ENCODE results near the gene TMEM167B. TPM values are rescaled to one million over a fixed set of nuclear protein-coding genes. Genes with fewer than 3 reads are reported as not detected.
A peak's percentile ranks its signal among the peaks of the same experiment; 100 is the strongest.
"Not testable (repeated sequence)": the region's sequence is repeated elsewhere in the genome, so short reads cannot be mapped to it uniquely, and the experiment has no call there.

Gene TMEM167B
- total and polyA plus RNA-seq, 2 donors = 24.9 to 30.0 TPM

GRCh38 chr1:109050228-109050995 is 40.2 kb upstream of the TMEM167B start:
- Histone ChIP-seq H3K4me1 (ENCODE audit: control insufficient read depth in 2 of 2, insufficient read depth in 2 of 2, low read length in 2 of 2) (no peaks in the 10 kb centered on the region), H3K27me3 (ENCODE audit: control insufficient read depth in 2 of 2, insufficient read depth in 1 of 2, low read length in 1 of 2) (no peaks in the 10 kb centered on the region), H3K36me3 (ENCODE audit: control insufficient read depth in 2 of 2, insufficient read depth in 2 of 2, low read length in 1 of 2) (no peaks in the 10 kb centered on the region), H3K9me3 (ENCODE audit: control insufficient read depth in 2 of 2, insufficient read depth in 1 of 2, low read length in 1 of 2) (no peaks in the 10 kb centered on the region), H3K27ac (ENCODE audit: low read depth in 1 of 2, low read length in 1 of 2) (peak overlapping the region; percentile 18 to 28), H3K4me3 (ENCODE audit: low read length in 2 of 2) (no peak overlapping the region)
- DNase-seq (ENCODE audit: low read depth in 6 of 9, low spot score in 9 of 9) = no peak
- 86% methylated on average over 7 of the region's 7 CpGs for WGBS

- H3K4me1 ChIP-seq (ENCODE audit: control insufficient read depth in 2 of 2, insufficient read depth in 2 of 2, low read length in 2 of 2) = not testable (repeated sequence)
- WGBS = 98% methylated on average over 3 of the region's 3 CpGs
Observed at GRCh38 chr1:109052145-109052544, 38.4 kb upstream of the TMEM167B start.

GRCh38 chr1:109056064-109056463 is 34.5 kb upstream of the TMEM167B start:
- no peak overlapping the region for H3K4me3 ChIP-seq (ENCODE audit: low read length in 2 of 2)
- no peak overlapping the region for H3K27ac ChIP-seq (ENCODE audit: low read depth in 1 of 2, low read length in 1 of 2)
- no peaks in the 10 kb centered on the region for H3K36me3 ChIP-seq (ENCODE audit: control insufficient read depth in 2 of 2, insufficient read depth in 2 of 2, low read length in 1 of 2)
- no peak for DNase-seq (ENCODE audit: low read depth in 6 of 9, low spot score in 9 of 9)
- no peaks in the 10 kb centered on the region for H3K9me3 ChIP-seq (ENCODE audit: control insufficient read depth in 2 of 2, insufficient read depth in 1 of 2, low read length in 1 of 2)
- WGBS = 97% methylated on average over 3 of the region's 3 CpGs
- H3K27me3 ChIP-seq (ENCODE audit: control insufficient read depth in 2 of 2, insufficient read depth in 1 of 2, low read length in 1 of 2) = no peaks in the 10 kb centered on the region
- H3K4me1 ChIP-seq (ENCODE audit: control insufficient read depth in 2 of 2, insufficient read depth in 2 of 2, low read length in 2 of 2) = no peaks in the 10 kb centered on the region

More at GRCh38 chr1:109052145-109052544, 38.4 kb upstream of the TMEM167B start:
- not testable (repeated sequence) for DNase-seq (ENCODE audit: low read depth in 6 of 9, low spot score in 9 of 9); H3K4me3 ChIP-seq (ENCODE audit: low read length in 2 of 2); H3K27ac ChIP-seq (ENCODE audit: low read depth in 1 of 2, low read length in 1 of 2); H3K36me3 ChIP-seq (ENCODE audit: control insufficient read depth in 2 of 2, insufficient read depth in 2 of 2, low read length in 1 of 2); H3K9me3 ChIP-seq (ENCODE audit: control insufficient read depth in 2 of 2, insufficient read depth in 1 of 2, low read length in 1 of 2); H3K27me3 ChIP-seq (ENCODE audit: control insufficient read depth in 2 of 2, insufficient read depth in 1 of 2, low read length in 1 of 2)

GRCh38 chr1:109059026-109059425 is 31.5 kb upstream of the TMEM167B start:
- no peak for DNase-seq (ENCODE audit: low read depth in 6 of 9, low spot score in 9 of 9)
- H3K36me3 ChIP-seq (ENCODE audit: control insufficient read depth in 2 of 2, insufficient read depth in 2 of 2, low read length in 1 of 2) = peaks cover 0 to 3% of the 10 kb centered on the region in 2 donors
- no peaks in the 10 kb centered on the region for H3K9me3 ChIP-seq (ENCODE audit: control insufficient read depth in 2 of 2, insufficient read depth in 1 of 2, low read length in 1 of 2)
- H3K27ac ChIP-seq (ENCODE audit: low read depth in 1 of 2, low read length in 1 of 2) = no peak overlapping the region
- no peaks in the 10 kb centered on the region for H3K27me3 ChIP-seq (ENCODE audit: control insufficient read depth in 2 of 2, insufficient read depth in 1 of 2, low read length in 1 of 2)
- no peaks in the 10 kb centered on the region for H3K4me1 ChIP-seq (ENCODE audit: control insufficient read depth in 2 of 2, insufficient read depth in 2 of 2, low read length in 2 of 2)
- H3K4me3 ChIP-seq (ENCODE audit: low read length in 2 of 2) = no peak overlapping the region

GRCh38 chr1:109060707-109061106 is 29.9 kb upstream of the TMEM167B start:
- Histone ChIP-seq H3K4me3 (ENCODE audit: low read length in 2 of 2) (no peak overlapping the region), H3K4me1 (ENCODE audit: control insufficient read depth in 2 of 2, insufficient read depth in 2 of 2, low read length in 2 of 2) (no peaks in the 10 kb centered on the region), H3K27ac (ENCODE audit: low read depth in 1 of 2, low read length in 1 of 2) (no peak overlapping the region), H3K36me3 (ENCODE audit: control insufficient read depth in 2 of 2, insufficient read depth in 2 of 2, low read length in 1 of 2) (peaks cover 4 to 5% of the 10 kb centered on the region in 2 donors), H3K27me3 (ENCODE audit: control insufficient read depth in 2 of 2, insufficient read depth in 1 of 2, low read length in 1 of 2) (no peaks in the 10 kb centered on the region), H3K9me3 (ENCODE audit: control insufficient read depth in 2 of 2, insufficient read depth in 1 of 2, low read length in 1 of 2) (no peaks in the 10 kb centered on the region)
- WGBS = 90% methylated on average over 7 of the region's 7 CpGs
- DNase-seq (ENCODE audit: low read depth in 6 of 9, low spot score in 9 of 9) = no peak

GRCh38 chr1:109061183-109061582 is 29.4 kb upstream of the TMEM167B start:
- H3K4me3 ChIP-seq (ENCODE audit: low read length in 2 of 2) = no peak overlapping the region
- DNase-seq (ENCODE audit: low read depth in 6 of 9, low spot score in 9 of 9) = no peak
- no peaks in the 10 kb centered on the region for H3K9me3 ChIP-seq (ENCODE audit: control insufficient read depth in 2 of 2, insufficient read depth in 1 of 2, low read length in 1 of 2)
- H3K27me3 ChIP-seq (ENCODE audit: control insufficient read depth in 2 of 2, insufficient read depth in 1 of 2, low read length in 1 of 2) = no peaks in the 10 kb centered on the region
- H3K36me3 ChIP-seq (ENCODE audit: control insufficient read depth in 2 of 2, insufficient read depth in 2 of 2, low read length in 1 of 2) = peaks cover 4 to 5% of the 10 kb centered on the region in 2 donors
- 94% methylated on average over 4 of the region's 4 CpGs for WGBS
- H3K27ac ChIP-seq (ENCODE audit: low read depth in 1 of 2, low read length in 1 of 2) = no peak overlapping the region
- H3K4me1 ChIP-seq (ENCODE audit: control insufficient read depth in 2 of 2, insufficient read depth in 2 of 2, low read length in 2 of 2) = no peaks in the 10 kb centered on the region

GRCh38 chr1:109065137-109065536 is 25.4 kb upstream of the TMEM167B start:
- Histone ChIP-seq H3K9me3 (ENCODE audit: control insufficient read depth in 2 of 2, insufficient read depth in 1 of 2, low read length in 1 of 2) (peaks cover 0 to 1% of the 10 kb centered on the region in 2 donors), H3K27ac (ENCODE audit: low read depth in 1 of 2, low read length in 1 of 2) (no peak overlapping the region), H3K36me3 (ENCODE audit: control insufficient read depth in 2 of 2, insufficient read depth in 2 of 2, low read length in 1 of 2) (peaks cover 13 to 15% of the 10 kb centered on the region in 2 donors), H3K4me1 (ENCODE audit: control insufficient read depth in 2 of 2, insufficient read depth in 2 of 2, low read length in 2 of 2) (no peaks in the 10 kb centered on the region), H3K4me3 (ENCODE audit: low read length in 2 of 2) (no peak overlapping the region), H3K27me3 (ENCODE audit: control insufficient read depth in 2 of 2, insufficient read depth in 1 of 2, low read length in 1 of 2) (no peaks in the 10 kb centered on the region)
- DNase-seq (ENCODE audit: low read depth in 6 of 9, low spot score in 9 of 9) = no peak
- WGBS = 97% methylated on average over 3 of the region's 3 CpGs

GRCh38 chr1:109067883-109068282 is 22.7 kb upstream of the TMEM167B start:
- Histone ChIP-seq H3K9me3 (ENCODE audit: control insufficient read depth in 2 of 2, insufficient read depth in 1 of 2, low read length in 1 of 2) (peaks cover 0 to 1% of the 10 kb centered on the region in 2 donors), H3K27ac (ENCODE audit: low read depth in 1 of 2, low read length in 1 of 2) (no peak overlapping the region), H3K4me3 (ENCODE audit: low read length in 2 of 2) (no peak overlapping the region), H3K4me1 (ENCODE audit: control insufficient read depth in 2 of 2, insufficient read depth in 2 of 2, low read length in 2 of 2) (no peaks in the 10 kb centered on the region), H3K27me3 (ENCODE audit: control insufficient read depth in 2 of 2, insufficient read depth in 1 of 2, low read length in 1 of 2) (no peaks in the 10 kb centered on the region), H3K36me3 (ENCODE audit: control insufficient read depth in 2 of 2, insufficient read depth in 2 of 2, low read length in 1 of 2) (peaks cover 11 to 15% of the 10 kb centered on the region in 2 donors)
- DNase-seq (ENCODE audit: low read depth in 6 of 9, low spot score in 9 of 9) = no peak
- WGBS = 92% methylated on average over 8 of the region's 8 CpGs

- 100% methylated on average over 1 of the region's 1 CpG for WGBS
- H3K9me3 ChIP-seq (ENCODE audit: control insufficient read depth in 2 of 2, insufficient read depth in 1 of 2, low read length in 1 of 2) = peaks cover 0 to 1% of the 10 kb centered on the region in 2 donors
- peaks cover 11 to 24% of the 10 kb centered on the region in 2 donors for H3K36me3 ChIP-seq (ENCODE audit: control insufficient read depth in 2 of 2, insufficient read depth in 2 of 2, low read length in 1 of 2)
- no peak overlapping the region for H3K27ac ChIP-seq (ENCODE audit: low read depth in 1 of 2, low read length in 1 of 2)
- DNase-seq (ENCODE audit: low read depth in 6 of 9, low spot score in 9 of 9) = no peak
- no peaks in the 10 kb centered on the region for H3K27me3 ChIP-seq (ENCODE audit: control insufficient read depth in 2 of 2, insufficient read depth in 1 of 2, low read length in 1 of 2)
- H3K4me3 ChIP-seq (ENCODE audit: low read length in 2 of 2) = no peak overlapping the region
- no peaks in the 10 kb centered on the region for H3K4me1 ChIP-seq (ENCODE audit: control insufficient read depth in 2 of 2, insufficient read depth in 2 of 2, low read length in 2 of 2)
Observed at GRCh38 chr1:109069294-109069693, 21.3 kb upstream of the TMEM167B start.

Data from thymus (tissue), 11 donors.